H9 (cell line): Measurements from ENCODE around the gene CFAP46. TPM values are rescaled to one million over a fixed set of nuclear protein-coding genes. Genes with fewer than 3 reads are reported as not detected.
"Not testable (repeated sequence)": the region's sequence is repeated elsewhere in the genome, so short reads cannot be mapped to it uniquely, and the experiment has no call there.

Experiments
- DNase-seq: peaks from one replicate; pipeline ENCODE4 v3.0.0-alpha.2; 2017
- H2AFZ ChIP-seq: one replicate; pipeline ENCODE4 v1.6.1; 2013; ENCODE audit warnings: mild to moderate bottlenecking, low read length, control low read depth, moderate library complexity
- H2AK5ac ChIP-seq: 2 replicates; pipeline ENCODE4 v1.6.1; 2013; ENCODE audit warnings: low read length, control low read depth, mixed read lengths; ENCODE audit not compliant: insufficient read length
- H2BK120ac ChIP-seq: one replicate; pipeline ENCODE4 v1.6.1; 2013; ENCODE audit warnings: low read depth, mild to moderate bottlenecking, low read length, control low read depth, inconsistent platforms; ENCODE audit not compliant: poor library complexity, severe bottlenecking
- H2BK12ac ChIP-seq: 2 replicates; pipeline ENCODE4 v1.6.1; 2013; ENCODE audit warnings: low read length, control low read depth, mixed read lengths, low read depth; ENCODE audit not compliant: insufficient read length
- H2BK15ac ChIP-seq: 2 replicates; pipeline ENCODE4 v1.6.1; 2013; ENCODE audit warnings: low read depth, low read length, control low read depth
- H2BK20ac ChIP-seq: one replicate; pipeline ENCODE4 v1.6.1; 2013; ENCODE audit warnings: low read depth, mild to moderate bottlenecking, low read length, control low read depth, inconsistent platforms; ENCODE audit not compliant: poor library complexity, severe bottlenecking
- H2BK5ac ChIP-seq: 2 replicates; pipeline ENCODE4 v1.6.1; 2013; ENCODE audit warnings: low read length, control low read depth, mixed read lengths; ENCODE audit not compliant: insufficient read length
- H3K14ac ChIP-seq: 2 replicates; pipeline ENCODE4 v1.6.1; 2013; ENCODE audit warnings: low read length, control low read depth; ENCODE audit not compliant: insufficient read depth
- H3K18ac ChIP-seq: 2 replicates; pipeline ENCODE4 v1.6.1; 2013; ENCODE audit warnings: low read depth, mild to moderate bottlenecking, mixed read lengths, low read length, control low read depth; ENCODE audit not compliant: insufficient read length
- H3K23ac ChIP-seq: 2 replicates; pipeline ENCODE4 v1.6.1; 2013; ENCODE audit warnings: low read length, control low read depth, mixed read lengths, low read depth; ENCODE audit not compliant: insufficient read length
- H3K23me2 ChIP-seq: 2 replicates; pipeline ENCODE4 v1.6.1; 2013; ENCODE audit warnings: low read depth, mild to moderate bottlenecking, mixed read lengths, low read length, control low read depth; ENCODE audit not compliant: insufficient read length, poor library complexity, severe bottlenecking
- H3K27ac ChIP-seq: 2 replicates; pipeline ENCODE4 v1.5.1; 2013; ENCODE audit warnings: low read length, control low read depth, mixed read lengths, low read depth; ENCODE audit not compliant: insufficient read length
- H3K27me3 ChIP-seq: 2 replicates; pipeline ENCODE4 v1.6.1; 2013; ENCODE audit warnings: low read length, control low read depth, inconsistent platforms; ENCODE audit not compliant: insufficient read depth
- H3K4ac ChIP-seq: 2 replicates; pipeline ENCODE4 v1.6.1; 2013; ENCODE audit warnings: low read depth, mild to moderate bottlenecking, control low read depth, inconsistent platforms, low read length, moderate library complexity
- H3K4me1 ChIP-seq: 2 replicates; pipeline ENCODE4 v1.6.1; 2013; ENCODE audit warnings: low read length, control low read depth, inconsistent platforms; ENCODE audit not compliant: insufficient read depth
- H3K4me2 ChIP-seq: 2 replicates; pipeline ENCODE4 v1.6.1; 2013; ENCODE audit warnings: low read length, control low read depth, mixed read lengths; ENCODE audit not compliant: insufficient read length, insufficient read depth
- H3K56ac ChIP-seq: 2 replicates; pipeline ENCODE4 v1.6.1; 2013; ENCODE audit warnings: low read depth, mild to moderate bottlenecking, mixed read lengths, low read length, control low read depth; ENCODE audit not compliant: insufficient read length
- H3K79me1 ChIP-seq: 2 replicates; pipeline ENCODE4 v1.6.1; 2013; ENCODE audit warnings: low read depth, mild to moderate bottlenecking, moderate library complexity, low read length, control low read depth, inconsistent platforms; ENCODE audit not compliant: insufficient read depth, poor library complexity, severe bottlenecking
- H3K79me2 ChIP-seq: 2 replicates; pipeline ENCODE4 v1.6.1; 2013; ENCODE audit warnings: low read length, control low read depth, inconsistent platforms; ENCODE audit not compliant: insufficient read depth
- H3K9ac ChIP-seq: 2 replicates; pipeline ENCODE4 v1.6.1; 2013; ENCODE audit warnings: low read length, control low read depth, mixed read lengths; ENCODE audit not compliant: insufficient read length; ENCODE audit errors: extremely low read depth
- H3K9me3 ChIP-seq: one replicate; pipeline ENCODE4 v1.6.1; 2013; ENCODE audit warnings: low read depth, low read length, inconsistent platforms; ENCODE audit not compliant: control insufficient read depth
- H3T11ph ChIP-seq: one replicate; pipeline ENCODE4 v1.6.1; 2013; ENCODE audit warnings: mild to moderate bottlenecking, low read length, control low read depth, inconsistent platforms
- H4K20me1 ChIP-seq: one replicate; pipeline ENCODE4 v1.6.1; 2013; ENCODE audit not compliant: control insufficient read depth, insufficient read length, insufficient read depth
- H4K5ac ChIP-seq: 2 replicates; pipeline ENCODE4 v1.6.1; 2013; ENCODE audit warnings: low read depth, mild to moderate bottlenecking, mixed read lengths, low read length, control low read depth; ENCODE audit not compliant: insufficient read length
- H4K8ac ChIP-seq: replicated peaks from 2 replicates; pipeline ENCODE4 v1.6.1; 2013; ENCODE audit warnings: low read length, control low read depth, mixed read lengths, low read depth; ENCODE audit not compliant: insufficient read length
- H4K91ac ChIP-seq: 2 replicates; pipeline ENCODE4 v1.6.1; 2013; ENCODE audit warnings: low read depth, mild to moderate bottlenecking, moderate library complexity, mixed read lengths, low read length, control low read depth; ENCODE audit not compliant: insufficient read length
- H3K27ac Mint-ChIP-seq, 3 experiments: 2 replicates in 2 of 3; 3 replicates in 1 of 3; pipeline ENCODE4 v1.8.0; 2020 to 2021; ENCODE audit warnings: mixed read lengths in 3 of 3, mild to moderate bottlenecking in 1 of 3, moderate library complexity in 1 of 3
- H3K27me3 Mint-ChIP-seq: 2 replicates; pipeline ENCODE4 v1.8.0; 2021; ENCODE audit warnings: low read depth, mild to moderate bottlenecking, moderate library complexity, mixed read lengths
- H3K36me3 Mint-ChIP-seq, 3 experiments: 2 replicates in 2 of 3; 3 replicates in 1 of 3; pipeline ENCODE4 v1.8.0; 2020 to 2021; ENCODE audit warnings: low read depth in 3 of 3, mixed read lengths in 3 of 3; ENCODE audit not compliant: insufficient read depth in 1 of 3
- H3K4me1 Mint-ChIP-seq, 2 experiments: 2 replicates each; pipeline ENCODE4 v1.8.0; 2020; ENCODE audit warnings: mixed read lengths in 2 of 2
- H3K4me3 Mint-ChIP-seq, 2 experiments: 2 replicates in 1 of 2; 3 replicates in 1 of 2; pipeline ENCODE4 v1.8.0; 2020 to 2021; ENCODE audit warnings: mild to moderate bottlenecking in 2 of 2, mixed read lengths in 2 of 2, moderate library complexity in 1 of 2
- H3K9me3 Mint-ChIP-seq, 2 experiments: 2 replicates in 1 of 2; 3 replicates in 1 of 2; pipeline ENCODE4 v1.8.0; 2020; ENCODE audit warnings: mild to moderate bottlenecking in 2 of 2, mixed read lengths in 2 of 2, moderate library complexity in 1 of 2
- WGBS: extraction: QIAGEN DNeasy Blood & Tissue Kit; methylation state at CpG from one replicate; pipeline ENCODE4 v1.1.7; 2013; ENCODE audit warnings: missing lambda C conversion rate, low lambda C conversion rate, mixed read lengths; ENCODE audit not compliant: insufficient read length; ENCODE audit errors: extremely low coverage; 5-methylcytosine and 5-hydroxymethylcytosine counted together
- total RNA-seq: library from RNA; stranded (reverse); gene quantifications from 2 replicates; pipeline ENCODE4 v1.2.1, GENCODE V29; 2021
- TF ChIP-seq, protein P1 (sequence below): fragments of 200-600 bp; sonication (generic); conservative IDR thresholded peaks from 3 replicates; pipeline ENCODE4 v1.8.0; 2021; ENCODE audit warnings: antibody characterized with exemption, mild to moderate bottlenecking

CFAP46 gene
- total RNA-seq, 1 experiment from 2014 or later = 3.1 TPM

DNA sequence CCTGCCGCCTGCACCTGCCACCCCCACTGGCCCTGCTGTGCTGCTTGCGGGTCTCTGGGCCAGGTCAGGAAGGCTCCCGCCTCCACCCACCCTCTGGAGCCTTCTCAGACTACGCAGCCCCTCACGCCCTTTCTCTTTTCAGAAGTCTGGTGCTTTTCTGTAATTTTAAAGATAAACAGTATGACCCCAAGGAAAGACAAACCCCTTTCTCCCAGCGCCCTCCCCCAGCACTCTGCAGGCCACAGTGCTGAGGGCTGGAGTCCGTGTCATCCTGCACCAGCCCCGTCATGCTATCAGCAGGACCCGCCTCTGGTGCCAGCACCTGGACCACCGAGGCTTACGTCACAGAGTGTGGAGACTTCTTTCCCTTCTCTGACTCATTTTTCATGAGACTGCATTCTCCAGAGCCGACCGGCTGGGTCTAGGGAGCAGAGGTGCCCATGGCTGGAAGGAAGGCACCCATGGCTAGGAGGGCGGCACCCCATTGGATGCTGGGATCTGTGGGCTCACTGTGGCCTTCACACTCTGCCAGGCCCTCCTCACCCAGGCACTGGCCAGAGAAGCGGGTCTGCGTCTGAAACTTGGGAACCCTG lies 53.4 kb downstream of the CFAP46 start:
- Histone ChIP-seq H2BK20ac (no peak overlapping the region), H4K91ac (no peak overlapping the region), H3K79me1 (no peaks in the 10 kb centered on the region), H3K23me2 (peaks cover 3% of the 10 kb centered on the region), H2BK120ac (no peak overlapping the region), H3K4ac (no peak overlapping the region), H4K5ac (no peak overlapping the region), H3K27me3 (no peaks in the 10 kb centered on the region), H3K18ac (no peak overlapping the region), H2BK15ac (no peak overlapping the region), H3K27ac (no peak overlapping the region), H3K23ac (no peak overlapping the region), H2BK12ac (no peak overlapping the region), H3K9me3 (no peaks in the 10 kb centered on the region), H2AFZ (no peak overlapping the region), H3K79me2 (no peaks in the 10 kb centered on the region), H3K4me2 (no peak overlapping the region), H3K56ac (no peak overlapping the region), H2AK5ac (no peak overlapping the region), H2BK5ac (no peak overlapping the region), H3K4me1 (peaks cover 14% of the 10 kb centered on the region; the same call in 1 of the 2 replicates), H4K8ac (no peak overlapping the region), H4K20me1 (no peaks in the 10 kb centered on the region), H3K14ac (no peak overlapping the region), H3K9ac (no peak overlapping the region), H3T11ph (no peak overlapping the region)
- Mint-ChIP-seq H3K4me1 (peaks cover 41 to 45% of the 10 kb centered on the region in 2 experiments), H3K27me3 (peaks cover 19% of the 10 kb centered on the region), H3K9me3 (no peaks in the 10 kb centered on the region; a peak in 3 of 5 replicates), H3K36me3 (no peaks in the 10 kb centered on the region), H3K4me3 (no peak overlapping the region), H3K27ac (peak overlapping the region in 1 of 3 experiments; percentile 62; a peak in 1 of 7 replicates)
- TF ChIP-seq, protein P1, sequence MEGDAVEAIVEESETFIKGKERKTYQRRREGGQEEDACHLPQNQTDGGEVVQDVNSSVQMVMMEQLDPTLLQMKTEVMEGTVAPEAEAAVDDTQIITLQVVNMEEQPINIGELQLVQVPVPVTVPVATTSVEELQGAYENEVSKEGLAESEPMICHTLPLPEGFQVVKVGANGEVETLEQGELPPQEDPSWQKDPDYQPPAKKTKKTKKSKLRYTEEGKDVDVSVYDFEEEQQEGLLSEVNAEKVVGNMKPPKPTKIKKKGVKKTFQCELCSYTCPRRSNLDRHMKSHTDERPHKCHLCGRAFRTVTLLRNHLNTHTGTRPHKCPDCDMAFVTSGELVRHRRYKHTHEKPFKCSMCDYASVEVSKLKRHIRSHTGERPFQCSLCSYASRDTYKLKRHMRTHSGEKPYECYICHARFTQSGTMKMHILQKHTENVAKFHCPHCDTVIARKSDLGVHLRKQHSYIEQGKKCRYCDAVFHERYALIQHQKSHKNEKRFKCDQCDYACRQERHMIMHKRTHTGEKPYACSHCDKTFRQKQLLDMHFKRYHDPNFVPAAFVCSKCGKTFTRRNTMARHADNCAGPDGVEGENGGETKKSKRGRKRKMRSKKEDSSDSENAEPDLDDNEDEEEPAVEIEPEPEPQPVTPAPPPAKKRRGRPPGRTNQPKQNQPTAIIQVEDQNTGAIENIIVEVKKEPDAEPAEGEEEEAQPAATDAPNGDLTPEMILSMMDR = no peak
- no peak for DNase-seq
- WGBS = no CpG with 5 or more reads among the region's 16 CpGs

DNA sequence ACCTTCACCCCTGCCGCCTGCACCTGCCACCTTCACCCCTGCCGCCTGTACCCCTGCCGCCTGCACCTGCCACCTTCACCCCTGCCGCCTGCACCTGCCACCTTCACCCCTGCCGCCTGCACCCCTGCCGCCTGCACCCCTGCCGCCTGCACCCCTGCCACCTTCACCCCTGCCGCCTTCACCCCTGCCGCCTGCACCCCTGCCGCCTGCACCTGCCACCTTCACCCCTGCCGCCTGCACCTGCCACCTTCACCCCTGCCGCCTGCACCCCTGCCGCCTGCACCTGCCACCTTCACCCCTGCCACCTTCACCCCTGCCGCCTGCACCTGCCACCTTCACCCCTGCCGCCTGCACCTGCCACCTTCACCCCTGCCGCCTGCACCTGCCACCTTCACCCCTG lies 53.9 kb downstream of the CFAP46 start:
- not testable (repeated sequence) for H3K14ac ChIP-seq, H3T11ph ChIP-seq, H4K91ac ChIP-seq, H3K9me3 ChIP-seq, H4K5ac ChIP-seq, H4K20me1 ChIP-seq, H2AFZ ChIP-seq, H3K56ac ChIP-seq, H3K27me3 ChIP-seq, H3K27ac Mint-ChIP-seq, H4K8ac ChIP-seq, H3K27ac ChIP-seq, H2BK5ac ChIP-seq, H2AK5ac ChIP-seq, H3K9ac ChIP-seq, H3K79me2 ChIP-seq, H3K23ac ChIP-seq, H3K18ac ChIP-seq, H2BK20ac ChIP-seq, H3K4ac ChIP-seq, H3K9me3 Mint-ChIP-seq, H3K4me2 ChIP-seq, H3K79me1 ChIP-seq, H3K23me2 ChIP-seq, H2BK120ac ChIP-seq, H2BK12ac ChIP-seq, H2BK15ac ChIP-seq, DNase-seq, H3K36me3 Mint-ChIP-seq, H3K4me3 Mint-ChIP-seq
- Mint-ChIP-seq H3K27me3 (peaks cover 19% of the 10 kb centered on the region), H3K4me1 (peaks cover 38 to 41% of the 10 kb centered on the region in 2 experiments)
- H3K4me1 ChIP-seq = peaks cover 14% of the 10 kb centered on the region; the same call in 1 of the 2 replicates
- WGBS = no CpG with 5 or more reads among the region's 16 CpGs
